Urinary bladder (tissue), 4 donors: ENCODE measurements around the gene CMIP. TPM values are rescaled to one million over a fixed set of nuclear protein-coding genes. Genes with fewer than 3 reads are reported as not detected.

Experiments used
- DNase-seq: peaks from one replicate; pipeline ENCODE4 v3.0.0-alpha.2; 2015; ENCODE audit errors: extremely low spot score
- H3K27ac ChIP-seq: one replicate; pipeline ENCODE4 v1.5.1; 2013; ENCODE audit warnings: low read depth, mild to moderate bottlenecking, moderate library complexity
- H3K36me3 ChIP-seq: one replicate; pipeline ENCODE4 v1.6.1; 2013; ENCODE audit warnings: mild to moderate bottlenecking, moderate library complexity; ENCODE audit not compliant: insufficient read depth
- H3K4me1 ChIP-seq: one replicate; pipeline ENCODE4 v1.6.1; 2013; ENCODE audit warnings: mild to moderate bottlenecking, moderate library complexity; ENCODE audit not compliant: insufficient read depth
- H3K4me3 ChIP-seq: one replicate; pipeline ENCODE4 v1.5.1; 2013; ENCODE audit warnings: low read depth, low read length
- WGBS: extraction: QIAGEN DNeasy Blood & Tissue Kit; methylation state at CpG from one replicate; pipeline ENCODE4 v1.1.7; 2013; 5-methylcytosine and 5-hydroxymethylcytosine counted together
- polyA plus RNA-seq: library from polyadenylated mRNA; stranded (reverse); fragments of 200-250 nt; gene quantifications from one replicate; pipeline ENCODE4 v1.2.3, GENCODE V29; 2013
- total RNA-seq: library from RNA; depleted of rRNA; stranded (reverse); fragments of >200 nt; gene quantifications from one replicate; pipeline ENCODE4 v1.2.3, GENCODE V29; 2014
- donor health status: healthy with polysubstance abuse.
- donor health status: healthy.

CMIP gene
- total and polyA plus RNA-seq, 2 donors = 21.7 to 29.4 TPM

DNA sequence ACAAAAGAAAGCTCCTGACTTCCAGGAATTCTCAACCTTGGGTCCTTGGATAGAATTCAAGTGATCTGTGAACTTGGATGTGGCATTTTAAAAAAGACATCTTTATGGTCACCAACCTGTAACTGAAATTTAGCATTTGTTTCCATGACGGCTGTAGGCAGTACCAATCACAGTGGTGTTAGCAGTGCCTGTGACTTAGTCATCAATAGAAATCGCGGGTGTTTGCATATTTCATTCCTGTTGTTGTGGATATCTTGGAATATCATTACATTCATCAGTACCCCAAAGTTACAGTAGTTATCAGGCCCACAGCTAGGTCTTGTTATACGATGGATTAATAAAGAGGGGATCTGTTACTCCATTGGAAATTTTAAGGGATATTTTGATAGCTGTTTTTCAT lies 81.6 kb downstream of the CMIP start:
- no peak for DNase-seq
- peak overlapping the region; percentile 18 for H3K27ac ChIP-seq
- H3K4me1 ChIP-seq = no peaks in the 10 kb centered on the region
- H3K36me3 ChIP-seq = no peaks in the 10 kb centered on the region
- H3K4me3 ChIP-seq = no peak overlapping the region
- WGBS = 69% methylated on average over 4 of the region's 4 CpGs

DNA sequence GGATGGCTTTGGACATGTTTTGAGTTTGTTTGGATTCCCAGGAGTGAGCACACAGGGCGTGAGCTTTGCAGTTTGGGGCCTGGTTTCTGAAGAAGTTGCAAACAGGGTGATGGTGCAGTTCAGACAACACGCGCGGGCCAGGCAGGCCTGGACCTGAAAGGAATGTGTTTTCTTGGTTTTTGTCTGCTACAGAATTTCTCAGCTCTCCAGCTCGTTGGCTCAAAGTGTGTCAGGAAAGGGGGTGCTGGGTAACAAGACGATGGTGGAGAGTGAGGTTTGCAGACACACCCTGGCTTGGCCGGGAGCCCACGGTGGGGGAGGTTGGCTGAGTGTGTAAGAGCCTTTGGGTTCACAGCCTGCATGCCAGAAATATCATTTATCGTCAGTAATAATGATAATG lies 82.3 kb downstream of the CMIP start:
- Histone ChIP-seq H3K27ac (peak overlapping the region; percentile 71), H3K4me1 (no peaks in the 10 kb centered on the region), H3K36me3 (no peaks in the 10 kb centered on the region), H3K4me3 (no peak overlapping the region)
- 18% methylated on average over 9 of the region's 9 CpGs for WGBS
- peak; percentile 80 for DNase-seq

DNA sequence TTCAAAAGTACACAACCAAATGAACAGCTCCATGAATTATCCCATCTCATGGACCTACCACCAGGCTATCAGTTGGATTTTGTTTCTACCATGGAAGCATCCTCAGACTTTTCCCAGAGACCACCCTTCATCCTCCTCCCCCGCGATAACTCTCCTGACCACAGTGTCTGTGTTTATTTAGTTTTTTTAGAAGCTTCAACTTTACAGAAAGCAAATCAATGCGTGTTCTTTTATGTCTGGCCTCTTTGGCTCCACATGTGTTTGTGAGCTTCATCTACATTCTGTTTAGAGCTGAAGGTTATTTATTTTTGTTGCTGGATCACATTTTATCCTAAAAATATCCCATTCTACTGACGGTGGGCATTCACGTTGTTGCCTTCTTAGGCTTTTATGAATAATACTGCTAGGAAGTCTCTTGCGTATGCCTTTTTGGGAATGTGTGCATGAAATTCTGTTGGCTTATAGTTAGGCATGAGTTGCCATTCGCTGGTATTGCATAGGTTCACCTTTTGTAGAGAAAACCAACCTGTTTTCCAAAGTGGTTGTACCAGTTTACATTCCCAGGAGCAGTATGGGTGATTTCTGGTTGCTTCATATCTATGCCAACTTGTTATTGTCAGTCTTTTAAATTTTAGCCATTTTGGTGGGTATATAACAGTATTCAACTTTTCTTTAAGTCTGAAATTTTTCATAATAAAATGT lies 83.0 kb downstream of the CMIP start:
- peak overlapping the region; percentile 71 for H3K27ac ChIP-seq
- H3K36me3 ChIP-seq = no peaks in the 10 kb centered on the region
- no peak for DNase-seq
- 81% methylated on average over 7 of the region's 7 CpGs for WGBS
- no peaks in the 10 kb centered on the region for H3K4me1 ChIP-seq
- H3K4me3 ChIP-seq = no peak overlapping the region

- WGBS = 95% methylated on average over 2 of the region's 2 CpGs
- Histone ChIP-seq H3K4me3 (no peak overlapping the region), H3K36me3 (no peaks in the 10 kb centered on the region), H3K27ac (no peak overlapping the region), H3K4me1 (no peaks in the 10 kb centered on the region)
- DNase-seq = no peak
Measured at GRCh38 chr16:81528256-81528655, 83.6 kb downstream of the CMIP start.

DNA sequence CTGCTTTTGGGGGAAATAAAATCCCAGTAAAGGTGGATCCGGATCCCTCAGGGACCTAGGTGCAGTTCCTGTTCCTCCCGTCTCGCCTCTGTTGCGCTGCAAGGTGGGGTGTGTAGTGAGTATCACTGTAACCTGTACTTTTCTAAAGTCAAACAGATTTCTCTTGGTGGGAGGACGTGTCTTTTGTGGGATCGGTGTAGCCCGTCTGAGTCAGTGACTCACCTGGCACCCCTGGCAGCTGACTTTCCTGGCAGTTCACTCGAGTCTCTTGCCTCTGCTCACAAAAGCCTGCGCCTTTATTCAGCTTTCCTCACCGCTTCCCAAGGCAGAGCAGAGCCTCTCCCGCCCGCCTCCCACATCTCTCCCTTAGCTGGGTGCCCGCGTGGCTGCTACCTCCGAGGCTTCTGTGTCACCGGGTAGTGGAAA lies 85.7 kb downstream of the CMIP start:
- 91% methylated on average over 16 of the region's 16 CpGs for WGBS
- DNase-seq = no peak
- Histone ChIP-seq H3K4me3 (no peak overlapping the region), H3K4me1 (no peaks in the 10 kb centered on the region), H3K27ac (peak overlapping the region; percentile 73), H3K36me3 (no peaks in the 10 kb centered on the region)

DNA sequence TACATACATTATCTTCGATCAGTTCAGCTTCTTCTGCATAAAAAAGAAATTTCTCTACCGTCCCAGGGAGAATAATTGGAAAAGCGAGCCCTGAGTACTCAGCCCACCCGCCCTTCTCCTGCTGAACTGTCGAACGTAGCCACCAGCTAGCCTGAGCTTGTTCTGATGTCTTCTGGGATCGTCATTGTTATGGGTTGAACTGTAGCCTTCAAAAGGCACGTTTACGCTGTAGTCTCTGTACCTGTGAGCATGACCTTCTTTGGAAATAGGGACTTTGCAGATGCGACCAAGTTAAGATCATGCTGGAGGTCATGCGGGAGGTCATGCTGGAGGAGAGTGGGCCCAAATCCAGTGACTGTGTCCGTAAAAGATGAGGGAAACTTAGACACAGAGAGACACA lies 86.2 kb downstream of the CMIP start:
- Histone ChIP-seq H3K4me3 (no peak overlapping the region), H3K27ac (peak overlapping the region; percentile 73), H3K4me1 (no peaks in the 10 kb centered on the region), H3K36me3 (no peaks in the 10 kb centered on the region)
- 84% methylated on average over 12 of the region's 12 CpGs for WGBS
- no peak for DNase-seq

GRCh38 chr16:81531419-81531821 lies 86.8 kb downstream of the CMIP start:
- Histone ChIP-seq H3K36me3 (no peaks in the 10 kb centered on the region), H3K4me1 (no peaks in the 10 kb centered on the region), H3K27ac (peak overlapping the region; percentile 52), H3K4me3 (no peak overlapping the region)
- WGBS = 84% methylated on average over 11 of the region's 11 CpGs
- peak; percentile 60 for DNase-seq

DNA sequence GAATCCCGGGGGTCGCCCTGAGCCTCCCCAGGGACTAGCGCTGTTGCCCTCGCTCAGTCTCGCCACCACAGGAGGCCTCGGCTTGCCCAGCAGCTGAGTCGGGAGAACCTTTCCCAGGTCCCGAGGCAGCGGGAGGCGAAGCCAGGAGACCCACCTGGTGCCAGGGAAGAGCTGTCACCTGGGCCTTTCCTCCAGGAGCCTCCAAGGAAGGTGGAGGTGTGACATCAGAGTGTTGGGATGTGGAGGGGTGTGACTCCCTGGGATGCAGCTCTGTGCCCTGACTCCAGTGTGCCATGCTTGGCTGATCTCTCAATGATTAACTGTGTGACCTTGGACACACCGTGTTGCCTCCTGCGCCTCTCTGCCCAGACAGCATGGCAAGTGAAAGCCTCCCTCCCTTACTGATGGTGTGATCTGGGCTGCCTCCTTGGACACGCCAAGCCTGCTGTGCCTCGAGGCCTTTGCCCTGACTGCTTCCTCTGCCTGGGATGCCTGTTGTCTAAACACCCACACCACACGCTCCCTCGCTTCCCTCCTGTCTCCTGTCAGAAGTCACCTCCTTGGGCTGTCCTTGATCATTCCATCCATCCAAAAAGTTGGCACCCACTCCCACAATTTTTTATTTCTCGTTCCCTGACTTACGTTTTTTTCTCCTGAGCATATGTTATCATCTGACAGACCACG lies 88.0 kb downstream of the CMIP start:
- Histone ChIP-seq H3K4me1 (no peaks in the 10 kb centered on the region), H3K4me3 (no peak overlapping the region), H3K27ac (no peak overlapping the region), H3K36me3 (no peaks in the 10 kb centered on the region)
- DNase-seq = no peak
- WGBS = 88% methylated on average over 19 of the region's 19 CpGs

DNA sequence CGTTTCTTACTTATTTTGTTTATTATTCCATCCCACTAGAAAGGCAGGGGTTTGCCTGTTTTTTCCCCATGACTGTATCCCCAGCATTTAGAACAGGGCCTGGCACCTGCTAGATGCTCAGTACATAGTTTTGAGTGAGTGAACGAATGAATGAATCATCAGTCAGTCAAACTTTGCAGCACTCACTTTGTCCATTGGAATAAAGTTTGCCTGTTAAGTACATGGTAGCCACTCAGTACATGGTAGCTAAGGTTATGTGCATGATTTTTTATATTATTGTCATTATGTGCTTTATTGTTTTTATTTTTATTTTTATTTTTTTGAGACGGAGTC lies 88.5 kb downstream of the CMIP start:
- DNase-seq = no peak
- H3K4me1 ChIP-seq = no peaks in the 10 kb centered on the region
- H3K36me3 ChIP-seq = no peaks in the 10 kb centered on the region
- 87% methylated on average over 3 of the region's 3 CpGs for whole genome bisulfite sequencing
- H3K4me3 ChIP-seq = no peak overlapping the region
- no peak overlapping the region for H3K27ac ChIP-seq

DNA sequence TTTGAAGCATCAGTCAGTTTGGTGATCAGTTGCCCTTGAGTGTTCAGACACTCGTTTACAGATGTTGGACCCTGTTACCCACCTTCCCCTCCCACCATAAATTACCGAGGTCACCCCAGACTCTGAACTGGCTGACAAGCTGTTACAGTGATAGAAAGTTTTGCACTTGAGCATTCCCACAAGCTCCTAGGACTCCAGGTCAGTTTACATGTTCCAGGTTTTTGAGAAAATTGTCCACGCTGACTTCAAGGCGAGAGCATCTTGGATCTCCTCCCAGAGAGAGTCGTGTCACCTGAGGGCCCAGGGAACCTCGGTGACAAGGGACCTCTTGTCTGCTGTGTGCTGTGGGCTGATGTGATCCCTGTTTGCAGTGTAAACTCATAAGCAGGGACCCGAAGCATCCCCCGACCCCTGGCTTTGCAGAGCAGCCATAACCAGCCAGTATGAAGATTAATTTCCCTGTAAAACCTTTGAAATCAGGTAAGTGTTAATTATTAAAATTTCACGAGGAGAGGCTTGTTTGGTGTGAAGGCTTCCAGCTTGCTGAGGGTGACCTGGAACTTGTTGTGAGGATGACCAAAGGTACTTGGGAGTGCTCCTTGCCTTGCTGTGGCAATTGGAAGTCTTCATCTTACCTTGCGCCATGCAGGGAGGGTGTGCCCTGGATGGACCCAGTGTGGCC lies 91.2 kb downstream of the CMIP start:
- Histone ChIP-seq H3K4me1 (no peaks in the 10 kb centered on the region), H3K36me3 (no peaks in the 10 kb centered on the region), H3K4me3 (no peak overlapping the region), H3K27ac (no peak overlapping the region)
- DNase-seq = no peak
- 87% methylated on average over 10 of the region's 10 CpGs for WGBS

- no peak for DNase-seq
- Histone ChIP-seq H3K27ac (no peak overlapping the region), H3K36me3 (no peaks in the 10 kb centered on the region), H3K4me1 (no peaks in the 10 kb centered on the region), H3K4me3 (no peak overlapping the region)
- WGBS = 94% methylated on average over 11 of the region's 11 CpGs
Measured at GRCh38 chr16:81536648-81537047, 92.0 kb downstream of the CMIP start.

DNA sequence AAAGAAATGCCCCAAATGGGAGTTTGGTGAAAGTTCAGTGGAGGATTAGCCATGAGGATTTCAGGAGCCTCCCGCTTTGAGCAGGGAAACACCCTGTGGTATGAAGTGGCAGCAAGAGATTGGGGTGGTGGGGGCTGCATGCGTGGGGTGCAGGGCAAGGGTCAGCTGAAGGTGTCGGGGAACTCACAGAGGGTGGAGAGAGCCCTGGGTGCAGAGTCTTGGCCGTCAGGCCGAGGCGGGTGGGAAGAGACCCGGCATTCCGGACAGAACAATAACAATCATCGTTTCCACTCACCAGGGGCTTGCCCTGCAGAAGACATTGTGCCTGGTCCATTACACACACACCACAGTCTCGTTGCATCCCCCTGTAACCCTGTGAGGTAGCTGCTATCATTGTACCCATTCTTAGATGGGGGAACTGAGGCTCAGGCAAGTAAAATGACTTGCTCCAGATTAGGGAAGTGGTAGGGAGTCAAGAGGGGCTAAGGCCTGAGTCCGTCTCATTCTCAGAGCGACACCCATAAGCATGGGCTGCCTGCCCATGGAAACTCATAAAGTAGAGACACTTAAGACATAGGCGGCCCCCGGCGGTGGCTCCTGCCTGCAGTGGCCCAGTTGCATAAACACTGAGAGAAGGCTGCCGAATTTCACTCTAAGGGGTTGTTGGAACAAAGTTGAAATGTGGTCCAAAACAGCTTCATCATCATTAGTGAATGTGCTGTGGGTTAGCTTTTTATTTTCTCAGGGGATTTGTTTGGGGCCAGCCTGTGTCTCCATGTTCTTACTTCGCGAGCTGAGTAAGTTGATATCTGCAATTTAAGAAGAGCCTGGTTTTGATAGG lies 93.3 kb downstream of the CMIP start:
- 81% methylated on average over 18 of the region's 18 CpGs for WGBS
- no peak for DNase-seq
- Histone ChIP-seq H3K36me3 (no peaks in the 10 kb centered on the region), H3K4me1 (no peaks in the 10 kb centered on the region), H3K27ac (no peak overlapping the region), H3K4me3 (no peak overlapping the region)

- no peaks in the 10 kb centered on the region for H3K4me1 ChIP-seq
- H3K27ac ChIP-seq = no peak overlapping the region
- H3K4me3 ChIP-seq = no peak overlapping the region
- WGBS = 63% methylated on average over 18 of the region's 18 CpGs
- H3K36me3 ChIP-seq = no peaks in the 10 kb centered on the region
- no peak for DNase-seq
Measured at GRCh38 chr16:81539009-81539758, 94.6 kb downstream of the CMIP start.
